Caco-2 (cell line): ENCODE results near the gene PAM. TPM values are rescaled to one million over a fixed set of nuclear protein-coding genes. Genes with fewer than 3 reads are reported as not detected.

ENCODE experiments used
- BruUV-seq: library from RNA; stranded (reverse); fragments of 400-500 nt; replicated peaks from 2 replicates; lab custom pipeline; 2021; lab: Mats Ljungman, UMichigan
- CTCF ChIA-PET: fragments of 300-600 bp; sonication (Branson Sonifier 250); formaldehyde crosslinking; loops from one replicate; lab custom pipeline; 2022; ENCODE audit warnings: antibody characterized with exemption; lab: Charles Lee
- POLR2A ChIA-PET: fragments of 300-600 bp; sonication (Branson Sonifier 250); formaldehyde crosslinking; loops from one replicate; lab custom pipeline; 2022; ENCODE audit warnings: antibody characterized with exemption; lab: Charles Lee
- DNase-seq, 2 experiments: peaks; one replicate each; pipeline versions ENCODE4 v3.0.0 to v3.0.0-alpha.2; 2020 to 2022
- H3K27me3 ChIP-seq: replicated peaks from 2 replicates; pipeline ENCODE4 v1.6.0; 2011; ENCODE audit warnings: low read length; ENCODE audit not compliant: control insufficient read depth, insufficient read depth
- H3K36me3 ChIP-seq: 2 replicates; pipeline ENCODE4 v1.5.1; 2011; ENCODE audit warnings: low read length; ENCODE audit not compliant: control insufficient read depth, insufficient read depth
- H3K4me1 ChIP-seq: fragments of 250-450 bp; sonication (Bioruptor Pico); 2 replicates; pipeline ENCODE4 v1.5.1; 2020; ENCODE audit warnings: mild to moderate bottlenecking
- H3K4me3 ChIP-seq: 2 replicates; pipeline ENCODE4 v1.5.1; 2011; ENCODE audit warnings: low read depth, mild to moderate bottlenecking, control low read depth, low read length
- H3K9me3 ChIP-seq: fragments of 250-450 bp; sonication (Bioruptor Pico); 2 replicates; pipeline ENCODE4 v1.5.1; 2020; ENCODE audit warnings: mild to moderate bottlenecking, moderate library complexity
- H3K27ac Mint-ChIP-seq: one replicate; pipeline ENCODE4 v1.8.0; 2022; ENCODE audit warnings: mixed read lengths; ENCODE audit not compliant: unreplicated experiment
- H3K27me3 Mint-ChIP-seq: one replicate; pipeline ENCODE4 v1.8.0; 2022; ENCODE audit warnings: mixed read lengths; ENCODE audit not compliant: insufficient read depth, unreplicated experiment
- H3K36me3 Mint-ChIP-seq: one replicate; pipeline ENCODE4 v1.8.0; 2022; ENCODE audit warnings: mild to moderate bottlenecking, mixed read lengths; ENCODE audit not compliant: insufficient read depth, unreplicated experiment
- H3K4me1 Mint-ChIP-seq: one replicate; pipeline ENCODE4 v1.8.0; 2022; ENCODE audit warnings: low read depth, mixed read lengths; ENCODE audit not compliant: unreplicated experiment
- H3K4me3 Mint-ChIP-seq: one replicate; pipeline ENCODE4 v1.8.0; 2022; ENCODE audit warnings: mild to moderate bottlenecking, moderate library complexity, mixed read lengths; ENCODE audit not compliant: unreplicated experiment
- H3K9me3 Mint-ChIP-seq: one replicate; pipeline ENCODE4 v1.8.0; 2022; ENCODE audit warnings: mixed read lengths; ENCODE audit not compliant: unreplicated experiment
- CTCF ChIP-seq, 2 experiments: fragments of 200-600 bp in 1 of 2; IDR thresholded peaks; 1 replicate in 1 of 2; 2 replicates in 1 of 2; pipeline versions ENCODE4 v1.5.1 to v1.8.0; 2011 to 2022; ENCODE audit warnings: antibody characterized with exemption in 1 of 2, control low read depth in 1 of 2, inconsistent platforms in 1 of 2, low read depth in 1 of 2, low read length in 1 of 2, mild to moderate bottlenecking in 1 of 2, moderate library complexity in 1 of 2; ENCODE audit not compliant: insufficient read depth in 1 of 2, severe bottlenecking in 1 of 2, unreplicated experiment in 1 of 2
- intact Hi-C: fragments of 100-400 bp; cut with micrococcal nuclease; formaldehyde crosslinking; loops from one replicate; pipeline ENCODE4 v1.10.0; 2022; ENCODE audit not compliant: unreplicated experiment
- total RNA-seq: library from RNA; stranded (reverse); gene quantifications from 2 replicates; pipeline ENCODE4 v1.2.3, GENCODE V29; 2022

Gene PAM
- total RNA-seq, 1 experiment from 2014 or later, result 48.0 TPM

- Histone ChIP-seq H3K36me3 (no peaks in the 10 kb centered on the region), H3K4me3 (no peak overlapping the region), H3K4me1 (no peaks in the 10 kb centered on the region), H3K9me3 (no peaks in the 10 kb centered on the region), H3K27me3 (no peaks in the 10 kb centered on the region)
- Mint-ChIP-seq H3K36me3 (no peaks in the 10 kb centered on the region), H3K4me1 (no peaks in the 10 kb centered on the region), H3K4me3 (no peak overlapping the region), H3K27me3 (no peaks in the 10 kb centered on the region), H3K9me3 (no peaks in the 10 kb centered on the region), H3K27ac (no peak overlapping the region)
- ChIA-PET CTCF (no interaction called here), POLR2A (no interaction called here)
- peak in 1 of 2 experiments; percentile 6 for DNase-seq
- TF ChIP-seq CTCF (IDR thresholded peaks at IDR 0.05; ENCODE audit: insufficient read depth in 1 of 2, low read depth in 1 of 2, low read length in 1 of 2, severe bottlenecking in 1 of 2, unreplicated experiment in 1 of 2), result peak in 1 of 2 experiments; percentile 47
- no TSS peak for BruUV-seq
- intact Hi-C loops, result loop anchor here (1.0 to 10.0 kb wide), 4 partner anchors 68 to 387 kb away; no protein-coding TSS in a partner anchor
These were observed 216.7 kb downstream of the PAM start for GRCh38 chr5:102971676-102972293.

- TF ChIP-seq CTCF (IDR thresholded peaks at IDR 0.05; ENCODE audit: insufficient read depth in 1 of 2, low read depth in 1 of 2, low read length in 1 of 2, severe bottlenecking in 1 of 2, unreplicated experiment in 1 of 2), result peak; percentile 9 to 21
- CTCF ChIA-PET, result interaction anchor here (1.8 kb wide), 1 partner anchor 194 kb away, joined by 4 read pairs; no protein-coding TSS in a partner anchor
These were observed 219.1 kb downstream of the PAM start for GRCh38 chr5:102974177-102974576.

GRCh38 chr5:102975045-102975444 lies 219.9 kb downstream of the PAM start:
- H3K4me1 Mint-ChIP-seq, result no peaks in the 10 kb centered on the region
- intact Hi-C loops, result loop anchor here (2.0 to 10.0 kb wide), 2 partner anchors 250 to 390 kb away; no protein-coding TSS in a partner anchor
- no TSS peak for BruUV-seq
- ChIA-PET CTCF (no interaction called here), POLR2A (no interaction called here)
- DNase-seq, result no peak
- no peak overlapping the region for H3K4me3 ChIP-seq
- no peaks in the 10 kb centered on the region for H3K4me1 ChIP-seq
- no peaks in the 10 kb centered on the region for H3K27me3 ChIP-seq
- H3K9me3 Mint-ChIP-seq, result no peaks in the 10 kb centered on the region
- no peaks in the 10 kb centered on the region for H3K36me3 Mint-ChIP-seq
- no peaks in the 10 kb centered on the region for H3K27me3 Mint-ChIP-seq
- no peaks in the 10 kb centered on the region for H3K9me3 ChIP-seq
- H3K4me3 Mint-ChIP-seq, result no peak overlapping the region
- H3K36me3 ChIP-seq, result no peaks in the 10 kb centered on the region
- TF ChIP-seq CTCF (IDR thresholded peaks at IDR 0.05; ENCODE audit: insufficient read depth in 1 of 2, low read depth in 1 of 2, low read length in 1 of 2, severe bottlenecking in 1 of 2, unreplicated experiment in 1 of 2), result no peak
- H3K27ac Mint-ChIP-seq, result no peak overlapping the region

More at GRCh38 chr5:102974177-102974576, 219.1 kb downstream of the PAM start:
- BruUV-seq, result no TSS peak
- Mint-ChIP-seq H3K4me3 (no peak overlapping the region), H3K27me3 (no peaks in the 10 kb centered on the region), H3K4me1 (no peaks in the 10 kb centered on the region), H3K27ac (no peak overlapping the region), H3K9me3 (no peaks in the 10 kb centered on the region), H3K36me3 (no peaks in the 10 kb centered on the region)
- Histone ChIP-seq H3K4me1 (no peaks in the 10 kb centered on the region), H3K27me3 (no peaks in the 10 kb centered on the region), H3K36me3 (no peaks in the 10 kb centered on the region), H3K4me3 (no peak overlapping the region), H3K9me3 (no peaks in the 10 kb centered on the region)
- peak; percentile 30 to 31 for DNase-seq
- intact Hi-C loops, result loop anchor here (1.0 to 10.0 kb wide), 4 partner anchors 67 to 389 kb away; no protein-coding TSS in a partner anchor
- POLR2A ChIA-PET, result no interaction called here
